Fibroblast of the conjunctiva (primary cell): ENCODE results near the gene TBX19.

Experiments
- DNase-seq: peaks from one replicate; pipeline ENCODE4 v3.0.0-alpha.2; 2010; ENCODE audit warnings: low read depth

TBX19 gene

GRCh38 chr1:168281603-168282325 lies 1.1 kb downstream of the TBX19 start:
- DNase-seq, result no peak

GRCh38 chr1:168285521-168285790 lies 4.8 kb downstream of the TBX19 start:
- no peak for DNase-seq

GRCh38 chr1:168285971-168286927 lies 5.6 kb downstream of the TBX19 start:
- no peak for DNase-seq

- no peak for DNase-seq
These were observed 6.6 kb downstream of the TBX19 start for GRCh38 chr1:168287237-168287664.

GRCh38 chr1:168288311-168289052 lies 7.8 kb downstream of the TBX19 start:
- DNase-seq, result no peak

GRCh38 chr1:168291222-168291837 lies 10.7 kb downstream of the TBX19 start:
- no peak for DNase-seq

- DNase-seq, result no peak
These were observed 12.7 kb downstream of the TBX19 start for GRCh38 chr1:168293356-168293755.

- no peak for DNase-seq
These were observed 14.9 kb downstream of the TBX19 start for GRCh38 chr1:168295411-168296114.

GRCh38 chr1:168297019-168297730 lies 16.5 kb downstream of the TBX19 start:
- DNase-seq, result no peak

GRCh38 chr1:168298446-168298845 lies 17.8 kb downstream of the TBX19 start:
- DNase-seq, result no peak

- DNase-seq, result no peak
These were observed 19.9 kb downstream of the TBX19 start for GRCh38 chr1:168300626-168301025.

- DNase-seq, result peak; percentile 24
These were observed 21.1 kb downstream of the TBX19 start for GRCh38 chr1:168301664-168302320.

- no peak for DNase-seq
These were observed 23.3 kb downstream of the TBX19 start for GRCh38 chr1:168303716-168304540.

GRCh38 chr1:168304865-168305264 lies 24.2 kb downstream of the TBX19 start:
- no peak for DNase-seq

GRCh38 chr1:168312718-168313604 lies 32.3 kb downstream of the TBX19 start:
- no peak for DNase-seq

GRCh38 chr1:168316142-168316541 lies 35.5 kb downstream of the TBX19 start:
- no peak for DNase-seq

- DNase-seq, result no peak
These were observed 36.6 kb downstream of the TBX19 start for GRCh38 chr1:168317309-168317708.

GRCh38 chr1:168319691-168320090 lies 39.0 kb downstream of the TBX19 start:
- DNase-seq, result no peak
